K562 (cell line): Measurements from ENCODE around the gene LGR6. TPM values are rescaled to one million over a fixed set of nuclear protein-coding genes. Genes with fewer than 3 reads are reported as not detected.

ENCODE experiments used
- DMBX1 ChIP-seq: fragments of 250-450 bp; sonication (Bioruptor Pico); IDR thresholded peaks from 2 replicates; pipeline ENCODE4 v1.8.0; 2022; ENCODE audit warnings: inconsistent platforms, mild to moderate bottlenecking, moderate library complexity, borderline replicate concordance
- HIVEP1 ChIP-seq: fragments of 250-450 bp; sonication (Bioruptor Pico); IDR thresholded peaks from 2 replicates; pipeline ENCODE4 v1.4.0; 2020; ENCODE audit warnings: mild to moderate bottlenecking
- KDM5B ChIP-seq: fragments of 200-600 bp; sonication (generic); IDR thresholded peaks from 2 replicates; pipeline ENCODE4 v1.6.1; 2012; ENCODE audit warnings: low read depth, mild to moderate bottlenecking, moderate library complexity, low read length, control low read depth, inconsistent platforms; ENCODE audit not compliant: insufficient replicate concordance
- PCBP2 ChIP-seq: fragments of 200-400 bp; formaldehyde crosslinking; IDR thresholded peaks from 2 replicates; pipeline ENCODE4 v1.6.1; 2018; ENCODE audit warnings: low read length, low read depth, mild to moderate bottlenecking, moderate library complexity; ENCODE audit not compliant: poor library complexity, severe bottlenecking
- RBFOX2 ChIP-seq: fragments of 200-400 bp; formaldehyde crosslinking; IDR thresholded peaks from 2 replicates; pipeline ENCODE4 v1.6.1; 2017; ENCODE audit warnings: low read depth, mild to moderate bottlenecking, low read length, moderate library complexity
- ZNF384 ChIP-seq: IDR thresholded peaks from 2 replicates; pipeline ENCODE4 v1.6.1; 2012; ENCODE audit warnings: low read depth, low read length, improper control_type of control experiment
- polyA plus RNA-seq, 8 experiments: library from polyadenylated mRNA; depleted of rRNA in 4 of 8; stranded (reverse) in 5 of 8; unstranded in 3 of 8; fragments of >200 nt; fragmentation: Nextera tagmentation in 2 of 8; fragmentation: Illumina TruSeq in 1 of 8; extraction: Ambion mirVana in 2 of 8; extraction: Trizol in 1 of 8; gene quantifications; 2 replicates each; pipeline versions ENCODE4 v1.2.1 to v1.2.3, GENCODE V29; 2011 to 2014; ENCODE audit warnings: inconsistent platforms in 1 of 8, missing spikeins in 1 of 8
- total RNA-seq, 7 experiments: library from RNA; depleted of rRNA in 6 of 7; stranded (reverse); fragments of >200 nt in 6 of 7; fragmentation: Illumina TruSeq in 2 of 7; extraction: Trizol in 2 of 7; gene quantifications; 2 replicates each; pipeline versions ENCODE4 v1.2.1 to v1.2.3, GENCODE V29; 2011 to 2021; ENCODE audit warnings: low replicate concordance in 1 of 7
- TF ChIP-seq, protein P1 (sequence below): fragments of 450-650 bp; IDR thresholded peaks from 2 replicates; pipeline ENCODE4 v1.6.1; 2016; ENCODE audit warnings: low read depth
- TF ChIP-seq, protein P2 (sequence below): fragments of 450-650 bp; IDR thresholded peaks from 2 replicates; pipeline ENCODE4 v1.6.1; 2018; ENCODE audit warnings: mild to moderate bottlenecking, low read depth; ENCODE audit not compliant: partially characterized antibody
- TF ChIP-seq, protein P3 (sequence below): sonication (generic); formaldehyde crosslinking; IDR thresholded peaks from 2 replicates; pipeline ENCODE4 v1.8.1; 2023; ENCODE audit warnings: mild to moderate bottlenecking, missing genetic modification reagents
- TF ChIP-seq, protein P4 (sequence below): fragments of 200-400 bp; formaldehyde crosslinking; IDR thresholded peaks from 2 replicates; pipeline ENCODE4 v1.6.1; 2017; ENCODE audit warnings: mild to moderate bottlenecking, low read depth, low read length, moderate library complexity
- TF ChIP-seq, protein P5 (sequence below): fragments of 250-450 bp; sonication (Bioruptor Pico); IDR thresholded peaks from 2 replicates; pipeline ENCODE4 v1.5.0; 2021

LGR6 gene
- total and polyA plus RNA-seq, 9 of the 15 experiments (the other 6 are each of a cell fraction or from before 2014, with no cell fraction given) = 0.01 to 0.54 (median 0.17) TPM; not detected in 1

DNA sequence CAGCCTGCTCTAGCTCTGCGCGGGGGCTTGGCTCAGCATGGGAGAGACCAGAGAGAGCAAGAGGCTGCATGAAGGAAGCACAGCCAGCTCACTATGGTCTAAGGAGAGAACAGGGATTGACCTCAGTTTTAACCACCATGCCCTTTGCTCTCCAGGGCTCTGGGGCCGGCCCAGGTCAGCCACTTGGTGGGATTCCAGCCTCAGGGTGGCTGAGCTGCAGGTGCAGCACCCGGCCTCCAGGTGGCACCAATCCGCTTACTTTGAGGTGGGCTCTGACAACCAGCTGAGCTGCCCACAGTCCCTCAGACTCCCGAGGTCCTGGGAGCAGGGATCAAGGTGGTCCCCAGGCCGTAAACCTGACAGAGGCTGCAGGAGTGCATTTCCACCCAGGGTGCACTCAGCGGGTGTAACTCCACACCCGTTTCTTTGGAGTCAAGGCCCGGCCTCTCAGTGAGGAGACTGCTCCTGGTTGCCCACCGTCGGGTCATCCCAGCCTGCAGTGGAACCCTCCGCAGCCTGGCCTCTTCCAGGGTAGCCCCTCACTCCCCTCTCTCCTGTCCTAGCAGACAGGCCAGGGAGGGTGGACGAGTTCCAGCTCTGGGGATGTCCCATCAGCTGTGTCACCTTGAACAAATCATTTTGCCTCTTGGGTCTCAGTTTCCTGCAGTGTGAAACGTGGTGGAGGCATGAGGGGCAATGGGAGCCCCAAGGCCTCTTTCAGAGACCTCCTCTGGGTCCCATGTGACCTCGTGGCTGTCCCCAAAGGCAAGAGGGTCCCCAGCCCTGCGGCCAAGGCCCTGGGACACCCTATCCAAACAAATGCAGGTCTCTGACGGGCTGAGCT, 607 bp upstream of the LGR6 start (continued):
- TF ChIP-seq, protein P1, sequence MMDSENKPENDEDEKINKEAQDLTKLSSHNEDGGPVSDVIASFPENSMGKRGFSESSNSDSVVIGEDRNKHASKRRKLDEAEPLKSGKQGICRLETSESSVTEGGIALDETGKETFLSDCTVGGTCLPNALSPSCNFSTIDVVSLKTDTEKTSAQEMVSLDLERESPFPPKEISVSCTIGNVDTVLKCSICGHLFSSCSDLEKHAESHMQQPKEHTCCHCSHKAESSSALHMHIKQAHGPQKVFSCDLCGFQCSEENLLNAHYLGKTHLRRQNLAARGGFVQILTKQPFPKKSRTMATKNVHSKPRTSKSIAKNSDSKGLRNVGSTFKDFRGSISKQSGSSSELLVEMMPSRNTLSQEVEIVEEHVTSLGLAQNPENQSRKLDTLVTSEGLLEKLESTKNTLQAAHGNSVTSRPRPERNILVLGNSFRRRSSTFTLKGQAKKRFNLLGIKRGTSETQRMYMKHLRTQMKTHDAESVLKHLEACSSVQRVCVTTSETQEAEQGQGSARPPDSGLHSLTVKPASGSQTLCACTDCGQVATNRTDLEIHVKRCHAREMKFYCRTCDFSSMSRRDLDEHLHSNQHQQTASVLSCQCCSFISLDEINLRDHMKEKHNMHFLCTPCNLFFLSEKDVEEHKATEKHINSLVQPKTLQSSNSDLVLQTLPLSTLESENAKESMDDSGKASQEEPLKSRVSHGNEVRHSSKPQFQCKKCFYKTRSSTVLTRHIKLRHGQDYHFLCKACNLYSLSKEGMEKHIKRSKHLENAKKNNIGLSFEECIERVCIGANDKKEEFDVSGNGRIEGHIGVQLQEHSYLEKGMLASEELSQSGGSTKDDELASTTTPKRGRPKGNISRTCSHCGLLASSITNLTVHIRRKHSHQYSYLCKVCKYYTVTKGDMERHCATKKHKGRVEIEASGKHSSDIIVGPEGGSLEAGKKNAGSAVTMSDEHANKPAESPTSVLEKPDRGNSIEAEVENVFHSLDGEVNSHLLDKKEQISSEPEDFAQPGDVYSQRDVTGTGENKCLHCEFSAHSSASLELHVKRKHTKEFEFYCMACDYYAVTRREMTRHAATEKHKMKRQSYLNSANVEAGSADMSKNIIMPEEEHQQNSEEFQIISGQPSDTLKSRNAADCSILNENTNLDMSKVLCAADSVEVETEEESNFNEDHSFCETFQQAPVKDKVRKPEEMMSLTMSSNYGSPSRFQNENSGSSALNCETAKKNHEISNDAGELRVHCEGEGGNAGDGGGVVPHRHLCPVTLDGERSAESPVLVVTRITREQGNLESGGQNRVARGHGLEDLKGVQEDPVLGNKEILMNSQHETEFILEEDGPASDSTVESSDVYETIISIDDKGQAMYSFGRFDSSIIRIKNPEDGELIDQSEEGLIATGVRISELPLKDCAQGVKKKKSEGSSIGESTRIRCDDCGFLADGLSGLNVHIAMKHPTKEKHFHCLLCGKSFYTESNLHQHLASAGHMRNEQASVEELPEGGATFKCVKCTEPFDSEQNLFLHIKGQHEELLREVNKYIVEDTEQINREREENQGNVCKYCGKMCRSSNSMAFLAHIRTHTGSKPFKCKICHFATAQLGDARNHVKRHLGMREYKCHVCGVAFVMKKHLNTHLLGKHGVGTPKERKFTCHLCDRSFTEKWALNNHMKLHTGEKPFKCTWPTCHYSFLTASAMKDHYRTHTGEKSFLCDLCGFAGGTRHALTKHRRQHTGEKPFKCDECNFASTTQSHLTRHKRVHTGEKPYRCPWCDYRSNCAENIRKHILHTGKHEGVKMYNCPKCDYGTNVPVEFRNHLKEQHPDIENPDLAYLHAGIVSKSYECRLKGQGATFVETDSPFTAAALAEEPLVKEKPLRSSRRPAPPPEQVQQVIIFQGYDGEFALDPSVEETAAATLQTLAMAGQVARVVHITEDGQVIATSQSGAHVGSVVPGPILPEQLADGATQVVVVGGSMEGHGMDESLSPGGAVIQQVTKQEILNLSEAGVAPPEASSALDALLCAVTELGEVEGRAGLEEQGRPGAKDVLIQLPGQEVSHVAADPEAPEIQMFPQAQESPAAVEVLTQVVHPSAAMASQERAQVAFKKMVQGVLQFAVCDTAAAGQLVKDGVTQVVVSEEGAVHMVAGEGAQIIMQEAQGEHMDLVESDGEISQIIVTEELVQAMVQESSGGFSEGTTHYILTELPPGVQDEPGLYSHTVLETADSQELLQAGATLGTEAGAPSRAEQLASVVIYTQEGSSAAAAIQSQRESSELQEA = no peak
- TF ChIP-seq ZNF384 (no peak), RBFOX2 (no peak), KDM5B (no peak), HIVEP1 (no peak), DMBX1 (CRISPR knock-in tag) (no peak), PCBP2 (no peak)
- TF ChIP-seq, protein P2, sequence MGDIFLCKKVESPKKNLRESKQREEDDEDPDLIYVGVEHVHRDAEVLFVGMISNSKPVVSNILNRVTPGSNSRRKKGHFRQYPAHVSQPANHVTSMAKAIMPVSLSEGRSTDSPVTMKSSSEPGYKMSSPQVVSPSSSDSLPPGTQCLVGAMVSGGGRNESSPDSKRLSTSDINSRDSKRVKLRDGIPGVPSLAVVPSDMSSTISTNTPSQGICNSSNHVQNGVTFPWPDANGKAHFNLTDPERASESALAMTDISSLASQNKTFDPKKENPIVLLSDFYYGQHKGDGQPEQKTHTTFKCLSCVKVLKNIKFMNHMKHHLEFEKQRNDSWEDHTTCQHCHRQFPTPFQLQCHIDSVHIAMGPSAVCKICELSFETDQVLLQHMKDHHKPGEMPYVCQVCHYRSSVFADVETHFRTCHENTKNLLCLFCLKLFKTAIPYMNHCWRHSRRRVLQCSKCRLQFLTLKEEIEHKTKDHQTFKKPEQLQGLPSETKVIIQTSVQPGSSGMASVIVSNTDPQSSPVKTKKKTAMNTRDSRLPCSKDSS = no peak
- TF ChIP-seq, protein P3, sequence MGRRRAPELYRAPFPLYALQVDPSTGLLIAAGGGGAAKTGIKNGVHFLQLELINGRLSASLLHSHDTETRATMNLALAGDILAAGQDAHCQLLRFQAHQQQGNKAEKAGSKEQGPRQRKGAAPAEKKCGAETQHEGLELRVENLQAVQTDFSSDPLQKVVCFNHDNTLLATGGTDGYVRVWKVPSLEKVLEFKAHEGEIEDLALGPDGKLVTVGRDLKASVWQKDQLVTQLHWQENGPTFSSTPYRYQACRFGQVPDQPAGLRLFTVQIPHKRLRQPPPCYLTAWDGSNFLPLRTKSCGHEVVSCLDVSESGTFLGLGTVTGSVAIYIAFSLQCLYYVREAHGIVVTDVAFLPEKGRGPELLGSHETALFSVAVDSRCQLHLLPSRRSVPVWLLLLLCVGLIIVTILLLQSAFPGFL (CRISPR knock-in tag) = peak; percentile 75; the same call in 1 of the 2 replicates
- TF ChIP-seq, protein P4, sequence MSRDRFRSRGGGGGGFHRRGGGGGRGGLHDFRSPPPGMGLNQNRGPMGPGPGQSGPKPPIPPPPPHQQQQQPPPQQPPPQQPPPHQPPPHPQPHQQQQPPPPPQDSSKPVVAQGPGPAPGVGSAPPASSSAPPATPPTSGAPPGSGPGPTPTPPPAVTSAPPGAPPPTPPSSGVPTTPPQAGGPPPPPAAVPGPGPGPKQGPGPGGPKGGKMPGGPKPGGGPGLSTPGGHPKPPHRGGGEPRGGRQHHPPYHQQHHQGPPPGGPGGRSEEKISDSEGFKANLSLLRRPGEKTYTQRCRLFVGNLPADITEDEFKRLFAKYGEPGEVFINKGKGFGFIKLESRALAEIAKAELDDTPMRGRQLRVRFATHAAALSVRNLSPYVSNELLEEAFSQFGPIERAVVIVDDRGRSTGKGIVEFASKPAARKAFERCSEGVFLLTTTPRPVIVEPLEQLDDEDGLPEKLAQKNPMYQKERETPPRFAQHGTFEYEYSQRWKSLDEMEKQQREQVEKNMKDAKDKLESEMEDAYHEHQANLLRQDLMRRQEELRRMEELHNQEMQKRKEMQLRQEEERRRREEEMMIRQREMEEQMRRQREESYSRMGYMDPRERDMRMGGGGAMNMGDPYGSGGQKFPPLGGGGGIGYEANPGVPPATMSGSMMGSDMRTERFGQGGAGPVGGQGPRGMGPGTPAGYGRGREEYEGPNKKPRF = no peak
- TF ChIP-seq, protein P5, sequence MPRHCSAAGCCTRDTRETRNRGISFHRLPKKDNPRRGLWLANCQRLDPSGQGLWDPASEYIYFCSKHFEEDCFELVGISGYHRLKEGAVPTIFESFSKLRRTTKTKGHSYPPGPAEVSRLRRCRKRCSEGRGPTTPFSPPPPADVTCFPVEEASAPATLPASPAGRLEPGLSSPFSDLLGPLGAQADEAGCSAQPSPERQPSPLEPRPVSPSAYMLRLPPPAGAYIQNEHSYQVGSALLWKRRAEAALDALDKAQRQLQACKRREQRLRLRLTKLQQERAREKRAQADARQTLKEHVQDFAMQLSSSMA (CRISPR knock-in tag) = no peak
